Suprapubic skin (tissue), 3 donors: Measurements from ENCODE around the gene DOK6.
"Not testable (repeated sequence)": the region's sequence is repeated elsewhere in the genome, so short reads cannot be mapped to it uniquely, and the experiment has no call there.

Source experiments
- CTCF ChIP-seq, 2 donors: fragments of 200-600 bp in 1 of 2; fragments of 450-650 bp in 1 of 2; sonication (generic) in 1 of 2; IDR thresholded peaks; one replicate each; pipeline ENCODE4 v1.5.1; 2016 to 2019; ENCODE audit warnings: antibody characterized with exemption in 2 of 2, mild to moderate bottlenecking in 1 of 2, moderate library complexity in 1 of 2
- EP300 ChIP-seq: sonication (generic); formaldehyde crosslinking; IDR thresholded peaks from one replicate; pipeline ENCODE4 v1.6.1; 2017; ENCODE audit warnings: antibody characterized with exemption

GRCh38 chr18:69879051-69879450 lies 478.4 kb downstream of the DOK6 start:
- not testable (repeated sequence) for TF ChIP-seq CTCF (IDR thresholded peaks at IDR 0.05); EP300
